ENCODE measurements around the gene DPP8. TPM values are rescaled to one million over a fixed set of nuclear protein-coding genes. Genes with fewer than 3 reads are reported as not detected.
A peak's percentile ranks its signal among the peaks of the same experiment; 100 is the strongest.

Gene DPP8
- total and polyA plus RNA-seq, 2 donors (not counting 3 experiments of a cell fraction or from before 2014, with no cell fraction given), result 12.1 to 35.3 TPM

- intact Hi-C loops (cut with micrococcal nuclease), result no loop called here
- no peak overlapping the region for H2AFZ ChIP-seq (ENCODE audit: low read depth, low read length)
- H3K36me3 ChIP-seq (ENCODE audit: control insufficient read depth in 2 of 2, extremely low read depth in 1 of 2, insufficient read depth in 2 of 2, low read length in 2 of 2), result no peaks in the 10 kb centered on the region
- no TSS peak for BruUV-seq (replicated peaks)
- ChIA-PET POLR2A (no interaction called here), CTCF (interaction anchor here (2.1 kb wide), 1 partner anchor 78 kb away, joined by 5 read pairs; no protein-coding TSS in a partner anchor)
- no peak for TF ChIP-seq GATA2 (IDR thresholded peaks at IDR 0.05; ENCODE audit: insufficient read depth, insufficient read length, low read depth, low read length)
- peak; percentile 12 for TF ChIP-seq EZH2 (IDR thresholded peaks at IDR 0.05; ENCODE audit: borderline replicate concordance, low read depth, low read length, severe bottlenecking)
- dilution Hi-C loops (cut with MboI; ENCODE audit: extremely low pct_ligation_motif_present, low sequenced_read_pairs), result no loop called here
- H3K4me1 ChIP-seq (ENCODE audit: control insufficient read depth, extremely low read depth, insufficient read depth, low read length), result no peaks in the 10 kb centered on the region
- no peak overlapping the region for H3K9ac ChIP-seq (replicated peaks; ENCODE audit: extremely low read depth, insufficient read depth, low read length)
- H3K9me3 ChIP-seq (replicated peaks; ENCODE audit: control insufficient read depth, insufficient read depth, low read length), result no peaks in the 10 kb centered on the region
- peaks cover 39 to 40% of the 10 kb centered on the region in 2 experiments for H3K27me3 ChIP-seq (ENCODE audit: control insufficient read depth in 2 of 2, insufficient read depth in 2 of 2, low read length in 2 of 2)
- no peak overlapping the region for H3K4me2 ChIP-seq (ENCODE audit: insufficient read depth, low read length)
- no peak overlapping the region for H3K27ac ChIP-seq (ENCODE audit: insufficient read depth, low read depth, low read length)
- H4K20me1 ChIP-seq (replicated peaks; ENCODE audit: control insufficient read depth, extremely low read depth, insufficient read depth, low read length), result no peaks in the 10 kb centered on the region
- H3K4me3 ChIP-seq (replicated peaks in 1 of 3; ENCODE audit: insufficient read depth in 1 of 3, low read depth in 1 of 3, low read length in 3 of 3), result no peak overlapping the region
- FAIRE-seq, result no peak
- no peaks in the 10 kb centered on the region for H3K79me2 ChIP-seq (ENCODE audit: control insufficient read depth, insufficient read depth, low read length)
- no peak for DNase-seq (ENCODE audit: low read depth, low spot score)
- no peaks in the 10 kb centered on the region for H3K9me1 ChIP-seq (replicated peaks; ENCODE audit: control insufficient read depth, extremely low read depth, insufficient read depth, low read length)
These were observed 120.5 kb downstream of the DPP8 start for GRCh38 chr15:65396965-65397317.

- TF ChIP-seq EZH2 (IDR thresholded peaks at IDR 0.05; ENCODE audit: borderline replicate concordance, low read depth, low read length, severe bottlenecking) (peak; percentile 73), FOS (IDR thresholded peaks at IDR 0.05; ENCODE audit: borderline replicate concordance, insufficient read depth, low read length) (no peak)
- CTCF ChIA-PET, result interaction anchor here (2.1 kb wide), 1 partner anchor 77 kb away, joined by 5 read pairs; no protein-coding TSS in a partner anchor
- BruUV-seq (replicated peaks), result no TSS peak
- intact Hi-C loops (cut with micrococcal nuclease), result no loop called here
- Histone ChIP-seq H4K20me1 (replicated peaks; ENCODE audit: control insufficient read depth, extremely low read depth, insufficient read depth, low read length) (no peaks in the 10 kb centered on the region), H3K9me1 (replicated peaks; ENCODE audit: control insufficient read depth, extremely low read depth, insufficient read depth, low read length) (no peaks in the 10 kb centered on the region), H3K9ac (replicated peaks; ENCODE audit: extremely low read depth, insufficient read depth, low read length) (no peak overlapping the region), H3K4me1 (ENCODE audit: control insufficient read depth, extremely low read depth, insufficient read depth, low read length) (no peaks in the 10 kb centered on the region), H3K9me3 (replicated peaks; ENCODE audit: control insufficient read depth, insufficient read depth, low read length) (no peaks in the 10 kb centered on the region), H3K4me3 (replicated peaks in 1 of 3; ENCODE audit: insufficient read depth in 1 of 3, low read depth in 1 of 3, low read length in 3 of 3) (no peak overlapping the region), H3K4me2 (ENCODE audit: insufficient read depth, low read length) (no peak overlapping the region), H3K27me3 (ENCODE audit: control insufficient read depth in 2 of 2, insufficient read depth in 2 of 2, low read length in 2 of 2) (peaks cover 39 to 40% of the 10 kb centered on the region in 2 experiments), H3K27ac (ENCODE audit: insufficient read depth, low read depth, low read length) (no peak overlapping the region), H3K79me2 (ENCODE audit: control insufficient read depth, insufficient read depth, low read length) (no peaks in the 10 kb centered on the region), H3K36me3 (ENCODE audit: control insufficient read depth in 2 of 2, extremely low read depth in 1 of 2, insufficient read depth in 2 of 2, low read length in 2 of 2) (no peaks in the 10 kb centered on the region), H2AFZ (ENCODE audit: low read depth, low read length) (no peak overlapping the region)
- no peak for DNase-seq (ENCODE audit: low read depth, low spot score)
- POLR2A ChIA-PET, result no interaction called here
- no peak for FAIRE-seq
- dilution Hi-C loops (cut with MboI; ENCODE audit: extremely low pct_ligation_motif_present, low sequenced_read_pairs), result no loop called here
These were observed 121.1 kb downstream of the DPP8 start for GRCh38 chr15:65396283-65396964.

Data from endothelial cell of umbilical vein (primary cell).